GM21528 (cell line): Measurements from ENCODE around the gene WDR31.
A peak's percentile ranks its signal among the peaks of the same experiment; 100 is the strongest.
"Not testable (repeated sequence)": the region's sequence is repeated elsewhere in the genome, so short reads cannot be mapped to it uniquely, and the experiment has no call there.

Experiments
- ATAC-seq: cut with Tn5 transposase; IDR thresholded peaks from one replicate; pipeline ENCODE4 v1.9.1; 2021; ENCODE audit warnings: mild to moderate bottlenecking, moderate library complexity; ENCODE audit not compliant: unreplicated experiment, low FRiP score

The WDR31 gene

GRCh38 chr9:113340011-113340699 lies at the start of gene WDR31:
TSS of gene WDR31 (minus strand) at chr9:113340275. CDS start at chr9:113332022, 8,253 bp downstream.
- ATAC-seq = peak; percentile 97

GRCh38 chr9:113389451-113389850 lies 49.4 kb upstream of the WDR31 start:
- ATAC-seq = no peak

- ATAC-seq = no peak
These were observed 48.8 kb upstream of the WDR31 start for GRCh38 chr9:113388833-113389232.

- no peak for ATAC-seq
These were observed 47.6 kb upstream of the WDR31 start for GRCh38 chr9:113387560-113388230.

- no peak for ATAC-seq
These were observed 46.7 kb upstream of the WDR31 start for GRCh38 chr9:113386571-113387393.

GRCh38 chr9:113381909-113382411 lies 41.9 kb upstream of the WDR31 start:
- ATAC-seq = no peak

- not testable (repeated sequence) for ATAC-seq
These were observed 41.4 kb upstream of the WDR31 start for GRCh38 chr9:113381441-113381840.

- peak; percentile 42 for ATAC-seq
These were observed 40.8 kb upstream of the WDR31 start for GRCh38 chr9:113380869-113381378.

- not testable (repeated sequence) for ATAC-seq
These were observed 39.7 kb upstream of the WDR31 start for GRCh38 chr9:113379829-113380210.

GRCh38 chr9:113379094-113379828 lies 39.2 kb upstream of the WDR31 start:
- ATAC-seq = not testable (repeated sequence)

GRCh38 chr9:113376634-113377567 lies 36.8 kb upstream of the WDR31 start, which contains the start of gene HDHD3:
TSS of gene HDHD3 (minus strand) at chr9:113376986. CDS start at chr9:113374354, 2,632 bp downstream.
- peak; percentile 74 for ATAC-seq

GRCh38 chr9:113375057-113376023 lies 35.3 kb upstream of the WDR31 start:
- no peak for ATAC-seq

GRCh38 chr9:113373676-113374392 lies 33.8 kb upstream of the WDR31 start:
- ATAC-seq = no peak

GRCh38 chr9:113373256-113373655 lies 33.2 kb upstream of the WDR31 start:
- no peak for ATAC-seq

- ATAC-seq = no peak
These were observed 32.0 kb upstream of the WDR31 start for GRCh38 chr9:113372059-113372458.

GRCh38 chr9:113370806-113371325 lies 30.8 kb upstream of the WDR31 start:
- no peak for ATAC-seq

- ATAC-seq = no peak
These were observed 29.7 kb upstream of the WDR31 start for GRCh38 chr9:113369855-113370140.
